K562 (cell line): ENCODE data around the gene OOSP4A. TPM values are rescaled to one million over a fixed set of nuclear protein-coding genes. Genes with fewer than 3 reads are reported as not detected.
A peak's percentile ranks its signal among the peaks of the same experiment; 100 is the strongest.

ENCODE experiments used
- CC2D1A ChIP-seq: fragments of 450-650 bp; IDR thresholded peaks from 2 replicates; pipeline ENCODE4 v1.6.1; 2017; ENCODE audit warnings: mild to moderate bottlenecking
- CCAR2 ChIP-seq: fragments of 200-400 bp; formaldehyde crosslinking; IDR thresholded peaks from 2 replicates; pipeline ENCODE4 v1.6.1; 2017; ENCODE audit warnings: mild to moderate bottlenecking, low read depth, low read length
- CREB1 ChIP-seq, 2 experiments: sonication (generic) in 1 of 2; formaldehyde crosslinking in 1 of 2; IDR thresholded peaks; 2 replicates each; pipeline versions ENCODE4 v1.6.1 to v1.8.0; 2012 to 2022; ENCODE audit warnings: inconsistent platforms in 1 of 2, mild to moderate bottlenecking in 1 of 2, missing genetic modification reagents in 1 of 2, moderate library complexity in 1 of 2
- DIDO1 ChIP-seq: fragments of 450-650 bp; IDR thresholded peaks from 2 replicates; pipeline ENCODE4 v1.6.1; 2016; ENCODE audit warnings: low read depth, missing biosample characterization, missing genetic modification characterization
- DNMT1 ChIP-seq: fragments of 450-650 bp; IDR thresholded peaks from 2 replicates; pipeline ENCODE4 v1.6.1; 2016; ENCODE audit warnings: antibody characterized with exemption, mild to moderate bottlenecking
- HDAC1 ChIP-seq, 2 experiments: fragments of 450-650 bp; IDR thresholded peaks; 2 replicates each; pipeline ENCODE4 v1.6.1; 2016 to 2017; ENCODE audit warnings: inconsistent platforms in 1 of 2, mild to moderate bottlenecking in 1 of 2, moderate library complexity in 1 of 2
- MBD2 ChIP-seq: sonication (generic); IDR thresholded peaks from 2 replicates; pipeline ENCODE4 v1.6.1; 2016; ENCODE audit warnings: low read depth, borderline replicate concordance
- NCOA1 ChIP-seq: fragments of 450-650 bp; IDR thresholded peaks from 2 replicates; pipeline ENCODE4 v1.6.1; 2016; ENCODE audit warnings: low read depth
- NEUROD1 ChIP-seq: fragments of 150-350 bp; IDR thresholded peaks from 2 replicates; pipeline ENCODE4 v1.6.1; 2014; ENCODE audit warnings: borderline replicate concordance, low read length, low read depth; ENCODE audit not compliant: partially characterized antibody
- RBM17 ChIP-seq: fragments of 200-400 bp; formaldehyde crosslinking; IDR thresholded peaks from 2 replicates; pipeline ENCODE4 v1.6.1; 2017; ENCODE audit warnings: low read depth, mild to moderate bottlenecking, low read length, borderline replicate concordance
- SMAD3 ChIP-seq: fragments of 450-650 bp; formaldehyde crosslinking; conservative IDR thresholded peaks from 2 replicates; pipeline ENCODE4 v1.4.0; 2020; ENCODE audit warnings: mild to moderate bottlenecking
- ZEB2 ChIP-seq: fragments of 450-650 bp; IDR thresholded peaks from 2 replicates; pipeline ENCODE4 v1.6.1; 2016
- ZNF239 ChIP-seq: fragments of 250-450 bp; sonication (Bioruptor Pico); IDR thresholded peaks from 2 replicates; pipeline ENCODE4 v1.4.0; 2020; ENCODE audit warnings: mild to moderate bottlenecking
- ZNF644 ChIP-seq: fragments of 200-800 bp; sonication (Bioruptor generic); IDR thresholded peaks from 2 replicates; pipeline ENCODE4 v1.6.1; 2016; ENCODE audit warnings: low read depth, missing genetic modification characterization, missing compliant biosample characterization
- polyA plus RNA-seq, 8 experiments: library from polyadenylated mRNA; depleted of rRNA in 4 of 8; stranded (reverse) in 5 of 8; unstranded in 3 of 8; fragments of >200 nt; fragmentation: Nextera tagmentation in 2 of 8; fragmentation: Illumina TruSeq in 1 of 8; extraction: Ambion mirVana in 2 of 8; extraction: Trizol in 1 of 8; gene quantifications; 2 replicates each; pipeline versions ENCODE4 v1.2.1 to v1.2.3, GENCODE V29; 2011 to 2014; ENCODE audit warnings: inconsistent platforms in 1 of 8, missing spikeins in 1 of 8
- total RNA-seq, 7 experiments: library from RNA; depleted of rRNA in 6 of 7; stranded (reverse); fragments of >200 nt in 6 of 7; fragmentation: Illumina TruSeq in 2 of 7; extraction: Trizol in 2 of 7; gene quantifications; 2 replicates each; pipeline versions ENCODE4 v1.2.1 to v1.2.3, GENCODE V29; 2011 to 2021; ENCODE audit warnings: low replicate concordance in 1 of 7
- TF ChIP-seq, protein P1 (sequence below): sonication (generic); formaldehyde crosslinking; IDR thresholded peaks from 2 replicates; pipeline ENCODE4 v1.8.0; 2022; ENCODE audit warnings: missing genetic modification reagents, mild to moderate bottlenecking, borderline replicate concordance
- TF ChIP-seq, protein P2 (sequence below): sonication (generic); formaldehyde crosslinking; IDR thresholded peaks from 2 replicates; pipeline ENCODE4 v1.5.0; 2020; ENCODE audit warnings: missing genetic modification reagents
- TF ChIP-seq, protein P3 (sequence below), 3 experiments: fragments of 200-800 bp in 1 of 3; fragments of 250-450 bp in 1 of 3; fragments of 450-650 bp in 1 of 3; sonication (Bioruptor Pico) in 1 of 3; sonication (Bioruptor generic) in 1 of 3; formaldehyde crosslinking in 1 of 3; IDR thresholded peaks; 2 replicates each; pipeline versions ENCODE4 v1.6.1 to v1.8.0; 2016 to 2022; ENCODE audit warnings: mild to moderate bottlenecking in 2 of 3, missing genetic modification characterization in 2 of 3, missing compliant biosample characterization in 1 of 3, moderate library complexity in 1 of 3
- TF ChIP-seq, protein P4 (sequence below), 2 experiments: fragments of 450-650 bp; IDR thresholded peaks; 2 replicates each; pipeline ENCODE4 v1.6.1; 2016
- TF ChIP-seq, protein P5 (sequence below): fragments of 250-450 bp; sonication (Bioruptor Pico); IDR thresholded peaks from 2 replicates; pipeline ENCODE4 v1.4.0; 2020

The OOSP4A gene
- total and polyA plus RNA-seq, 9 of the 15 experiments (the other 6 are each of a cell fraction or from before 2014, with no cell fraction given), result 0.40 to 2.4 (median 0.74) TPM; not detected in 2

- TF ChIP-seq, protein P1, sequence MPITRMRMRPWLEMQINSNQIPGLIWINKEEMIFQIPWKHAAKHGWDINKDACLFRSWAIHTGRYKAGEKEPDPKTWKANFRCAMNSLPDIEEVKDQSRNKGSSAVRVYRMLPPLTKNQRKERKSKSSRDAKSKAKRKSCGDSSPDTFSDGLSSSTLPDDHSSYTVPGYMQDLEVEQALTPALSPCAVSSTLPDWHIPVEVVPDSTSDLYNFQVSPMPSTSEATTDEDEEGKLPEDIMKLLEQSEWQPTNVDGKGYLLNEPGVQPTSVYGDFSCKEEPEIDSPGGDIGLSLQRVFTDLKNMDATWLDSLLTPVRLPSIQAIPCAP, result no peak
- TF ChIP-seq, protein P2, sequence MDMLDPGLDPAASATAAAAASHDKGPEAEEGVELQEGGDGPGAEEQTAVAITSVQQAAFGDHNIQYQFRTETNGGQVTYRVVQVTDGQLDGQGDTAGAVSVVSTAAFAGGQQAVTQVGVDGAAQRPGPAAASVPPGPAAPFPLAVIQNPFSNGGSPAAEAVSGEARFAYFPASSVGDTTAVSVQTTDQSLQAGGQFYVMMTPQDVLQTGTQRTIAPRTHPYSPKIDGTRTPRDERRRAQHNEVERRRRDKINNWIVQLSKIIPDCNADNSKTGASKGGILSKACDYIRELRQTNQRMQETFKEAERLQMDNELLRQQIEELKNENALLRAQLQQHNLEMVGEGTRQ (CRISPR knock-in tag), result no peak
- TF ChIP-seq, protein P3, sequence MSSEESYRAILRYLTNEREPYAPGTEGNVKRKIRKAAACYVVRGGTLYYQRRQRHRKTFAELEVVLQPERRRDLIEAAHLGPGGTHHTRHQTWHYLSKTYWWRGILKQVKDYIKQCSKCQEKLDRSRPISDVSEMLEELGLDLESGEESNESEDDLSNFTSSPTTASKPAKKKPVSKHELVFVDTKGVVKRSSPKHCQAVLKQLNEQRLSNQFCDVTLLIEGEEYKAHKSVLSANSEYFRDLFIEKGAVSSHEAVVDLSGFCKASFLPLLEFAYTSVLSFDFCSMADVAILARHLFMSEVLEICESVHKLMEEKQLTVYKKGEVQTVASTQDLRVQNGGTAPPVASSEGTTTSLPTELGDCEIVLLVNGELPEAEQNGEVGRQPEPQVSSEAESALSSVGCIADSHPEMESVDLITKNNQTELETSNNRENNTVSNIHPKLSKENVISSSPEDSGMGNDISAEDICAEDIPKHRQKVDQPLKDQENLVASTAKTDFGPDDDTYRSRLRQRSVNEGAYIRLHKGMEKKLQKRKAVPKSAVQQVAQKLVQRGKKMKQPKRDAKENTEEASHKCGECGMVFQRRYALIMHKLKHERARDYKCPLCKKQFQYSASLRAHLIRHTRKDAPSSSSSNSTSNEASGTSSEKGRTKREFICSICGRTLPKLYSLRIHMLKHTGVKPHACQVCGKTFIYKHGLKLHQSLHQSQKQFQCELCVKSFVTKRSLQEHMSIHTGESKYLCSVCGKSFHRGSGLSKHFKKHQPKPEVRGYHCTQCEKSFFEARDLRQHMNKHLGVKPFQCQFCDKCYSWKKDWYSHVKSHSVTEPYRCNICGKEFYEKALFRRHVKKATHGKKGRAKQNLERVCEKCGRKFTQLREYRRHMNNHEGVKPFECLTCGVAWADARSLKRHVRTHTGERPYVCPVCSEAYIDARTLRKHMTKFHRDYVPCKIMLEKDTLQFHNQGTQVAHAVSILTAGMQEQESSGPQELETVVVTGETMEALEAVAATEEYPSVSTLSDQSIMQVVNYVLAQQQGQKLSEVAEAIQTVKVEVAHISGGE (CRISPR knock-in tag; IDR thresholded peaks at IDR 0.05), result peak in 1 of 3 experiments; percentile 84; a peak in 2 of 6 replicates
- peak; percentile 95 for TF ChIP-seq SMAD3 (CRISPR knock-in tag)
- peak; percentile 88 for TF ChIP-seq ZEB2
- no peak for TF ChIP-seq DNMT1
- 0 out of 2 replicates have a peak, but pooled peaks have one; percentile 55 for TF ChIP-seq ZNF239 (CRISPR knock-in tag)
- peak; percentile 69 for TF ChIP-seq NEUROD1
- TF ChIP-seq ZNF644 (tag), result peak; percentile 98
- TF ChIP-seq, protein P4, sequence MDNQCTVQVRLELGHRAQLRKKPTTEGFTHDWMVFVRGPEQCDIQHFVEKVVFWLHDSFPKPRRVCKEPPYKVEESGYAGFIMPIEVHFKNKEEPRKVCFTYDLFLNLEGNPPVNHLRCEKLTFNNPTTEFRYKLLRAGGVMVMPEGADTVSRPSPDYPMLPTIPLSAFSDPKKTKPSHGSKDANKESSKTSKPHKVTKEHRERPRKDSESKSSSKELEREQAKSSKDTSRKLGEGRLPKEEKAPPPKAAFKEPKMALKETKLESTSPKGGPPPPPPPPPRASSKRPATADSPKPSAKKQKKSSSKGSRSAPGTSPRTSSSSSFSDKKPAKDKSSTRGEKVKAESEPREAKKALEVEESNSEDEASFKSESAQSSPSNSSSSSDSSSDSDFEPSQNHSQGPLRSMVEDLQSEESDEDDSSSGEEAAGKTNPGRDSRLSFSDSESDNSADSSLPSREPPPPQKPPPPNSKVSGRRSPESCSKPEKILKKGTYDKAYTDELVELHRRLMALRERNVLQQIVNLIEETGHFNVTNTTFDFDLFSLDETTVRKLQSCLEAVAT (IDR thresholded peaks at IDR 0.05), result peak; percentile 37 to 61; a peak in 2 of 4 replicates
- no peak for TF ChIP-seq RBM17
- no peak for TF ChIP-seq CCAR2
- TF ChIP-seq MBD2, result peak; percentile 85
- TF ChIP-seq HDAC1 (IDR thresholded peaks at IDR 0.05), result peak; percentile 35 to 66; a peak in 2 of 4 replicates
- peak; percentile 63; the same call in 1 of the 2 replicates for TF ChIP-seq CREB1 (IDR thresholded peaks at IDR 0.05)
- TF ChIP-seq CREB1 (CRISPR knock-in tag; IDR thresholded peaks at IDR 0.05), result peak; percentile 50; the same call in 1 of the 2 replicates
- TF ChIP-seq CC2D1A, result peak; percentile 100
- TF ChIP-seq DIDO1 (tag), result peak; percentile 59
- TF ChIP-seq NCOA1, result peak; percentile 95
- TF ChIP-seq, protein P5, sequence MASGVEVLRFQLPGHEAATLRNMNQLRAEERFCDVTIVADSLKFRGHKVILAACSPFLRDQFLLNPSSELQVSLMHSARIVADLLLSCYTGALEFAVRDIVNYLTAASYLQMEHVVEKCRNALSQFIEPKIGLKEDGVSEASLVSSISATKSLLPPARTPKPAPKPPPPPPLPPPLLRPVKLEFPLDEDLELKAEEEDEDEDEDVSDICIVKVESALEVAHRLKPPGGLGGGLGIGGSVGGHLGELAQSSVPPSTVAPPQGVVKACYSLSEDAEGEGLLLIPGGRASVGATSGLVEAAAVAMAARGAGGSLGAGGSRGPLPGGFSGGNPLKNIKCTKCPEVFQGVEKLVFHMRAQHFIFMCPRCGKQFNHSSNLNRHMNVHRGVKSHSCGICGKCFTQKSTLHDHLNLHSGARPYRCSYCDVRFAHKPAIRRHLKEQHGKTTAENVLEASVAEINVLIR (CRISPR knock-in tag), result peak; percentile 58; the same call in 1 of the 2 replicates
Measured at GRCh38 chr11:59960502-59961381, 3.1 kb upstream of the OOSP4A start (continued).
